Endothelial cell of umbilical vein (primary cell): ENCODE results near the gene DEF6.
A peak's percentile ranks its signal among the peaks of the same experiment; 100 is the strongest.

Experiments used
- CTCF ChIP-seq, 2 donors: IDR thresholded peaks; 1 replicate in 1 of 2; 2 replicates in 1 of 2; pipeline ENCODE4 v1.5.1; 2011; ENCODE audit warnings: low read length in 2 of 2, mild to moderate bottlenecking in 2 of 2, moderate library complexity in 2 of 2, control low read depth in 1 of 2, inconsistent platforms in 1 of 2, low read depth in 1 of 2; ENCODE audit not compliant: insufficient read depth in 1 of 2; ENCODE audit errors: extremely low read depth in 1 of 2
- EZH2 ChIP-seq: IDR thresholded peaks from 2 replicates; pipeline ENCODE4 v1.6.1; 2012; ENCODE audit warnings: borderline replicate concordance, low read depth, mild to moderate bottlenecking, moderate library complexity, low read length, inconsistent platforms; ENCODE audit not compliant: severe bottlenecking
- FOS ChIP-seq: IDR thresholded peaks from 2 replicates; pipeline ENCODE4 v1.6.1; 2011; ENCODE audit warnings: mild to moderate bottlenecking, low read length, moderate library complexity, borderline replicate concordance; ENCODE audit not compliant: insufficient read depth
- MAX ChIP-seq: IDR thresholded peaks from 2 replicates; pipeline ENCODE4 v1.6.1; 2011; ENCODE audit not compliant: insufficient read depth, insufficient read length
- POLR2AphosphoS5 ChIP-seq: IDR thresholded peaks from 2 replicates; pipeline ENCODE4 v1.6.1; 2012; ENCODE audit warnings: low read depth, mild to moderate bottlenecking, control low read depth, low read length, moderate library complexity; ENCODE audit not compliant: insufficient read depth

GRCh38 chr6:35370124-35370741 is 72.6 kb downstream of the DEF6 start:
- TF ChIP-seq CTCF (IDR thresholded peaks at IDR 0.05; ENCODE audit: extremely low read depth in 1 of 2, insufficient read depth in 1 of 2, low read depth in 1 of 2, low read length in 2 of 2) (no peak), POLR2AphosphoS5 (peak; percentile 29), EZH2 (no peak), MAX (no peak), FOS (peak; percentile 89)
